B cell (primary cell): ENCODE data around the gene SCARF1.

ENCODE experiments used
- EZH2 ChIP-seq: IDR thresholded peaks from 2 replicates; pipeline ENCODE4 v1.6.1; 2012; ENCODE audit warnings: borderline replicate concordance, low read depth, mild to moderate bottlenecking, moderate library complexity, low read length; ENCODE audit not compliant: insufficient read depth, poor library complexity, severe bottlenecking
- TF ChIP-seq, protein P1 (sequence below): fragments of 200-600 bp; IDR thresholded peaks from one replicate; pipeline ENCODE4 v1.8.0; 2022; ENCODE audit warnings: antibody characterized with exemption, mild to moderate bottlenecking

GRCh38 chr17:1638171-1638590 lies 7.4 kb downstream of the SCARF1 start:
- TF ChIP-seq, protein P1, sequence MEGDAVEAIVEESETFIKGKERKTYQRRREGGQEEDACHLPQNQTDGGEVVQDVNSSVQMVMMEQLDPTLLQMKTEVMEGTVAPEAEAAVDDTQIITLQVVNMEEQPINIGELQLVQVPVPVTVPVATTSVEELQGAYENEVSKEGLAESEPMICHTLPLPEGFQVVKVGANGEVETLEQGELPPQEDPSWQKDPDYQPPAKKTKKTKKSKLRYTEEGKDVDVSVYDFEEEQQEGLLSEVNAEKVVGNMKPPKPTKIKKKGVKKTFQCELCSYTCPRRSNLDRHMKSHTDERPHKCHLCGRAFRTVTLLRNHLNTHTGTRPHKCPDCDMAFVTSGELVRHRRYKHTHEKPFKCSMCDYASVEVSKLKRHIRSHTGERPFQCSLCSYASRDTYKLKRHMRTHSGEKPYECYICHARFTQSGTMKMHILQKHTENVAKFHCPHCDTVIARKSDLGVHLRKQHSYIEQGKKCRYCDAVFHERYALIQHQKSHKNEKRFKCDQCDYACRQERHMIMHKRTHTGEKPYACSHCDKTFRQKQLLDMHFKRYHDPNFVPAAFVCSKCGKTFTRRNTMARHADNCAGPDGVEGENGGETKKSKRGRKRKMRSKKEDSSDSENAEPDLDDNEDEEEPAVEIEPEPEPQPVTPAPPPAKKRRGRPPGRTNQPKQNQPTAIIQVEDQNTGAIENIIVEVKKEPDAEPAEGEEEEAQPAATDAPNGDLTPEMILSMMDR: no peak
- TF ChIP-seq EZH2: no peak
